SH-SY5Y (cell line): Measurements from ENCODE around the gene TTC28.

Source experiments
- GATA2 ChIP-seq: IDR thresholded peaks from 2 replicates; pipeline ENCODE4 v1.6.1; 2011; ENCODE audit warnings: mild to moderate bottlenecking, low read depth, low read length
- GATA3 ChIP-seq: IDR thresholded peaks from 2 replicates; pipeline ENCODE4 v1.6.1; 2011; ENCODE audit warnings: low read depth, mild to moderate bottlenecking, low read length, moderate library complexity

TTC28 gene

DNA sequence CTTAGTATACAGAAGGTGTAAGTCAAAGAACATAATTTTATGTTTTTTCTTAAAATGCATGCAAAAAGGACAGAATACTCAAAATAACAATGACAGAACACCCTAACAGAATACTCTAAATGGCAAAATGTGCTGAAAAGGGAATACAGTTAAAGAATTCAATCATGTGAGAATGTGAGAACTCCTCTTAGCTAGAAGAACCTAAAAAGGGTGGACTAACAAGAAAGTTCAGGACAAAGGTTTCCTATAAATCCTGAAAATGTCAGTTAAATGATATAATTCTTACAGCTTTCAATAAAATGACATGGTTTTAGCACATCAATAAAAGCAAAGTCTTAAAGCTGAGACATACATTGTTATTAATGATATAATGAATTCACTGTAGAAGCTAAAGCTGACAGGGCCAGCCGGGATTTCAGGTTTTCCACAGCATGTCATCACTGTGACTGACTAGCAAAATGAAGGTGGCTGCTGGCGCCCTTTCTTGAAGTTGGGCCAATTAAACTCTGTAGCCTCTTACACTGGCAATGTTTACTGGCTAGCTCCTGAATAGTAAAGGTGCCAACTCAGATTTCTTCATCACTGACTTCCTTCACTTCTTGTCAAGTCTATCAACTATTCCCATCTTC is 244.4 kb downstream of the TTC28 start:
- TF ChIP-seq GATA2 (no peak), GATA3 (no peak)

DNA sequence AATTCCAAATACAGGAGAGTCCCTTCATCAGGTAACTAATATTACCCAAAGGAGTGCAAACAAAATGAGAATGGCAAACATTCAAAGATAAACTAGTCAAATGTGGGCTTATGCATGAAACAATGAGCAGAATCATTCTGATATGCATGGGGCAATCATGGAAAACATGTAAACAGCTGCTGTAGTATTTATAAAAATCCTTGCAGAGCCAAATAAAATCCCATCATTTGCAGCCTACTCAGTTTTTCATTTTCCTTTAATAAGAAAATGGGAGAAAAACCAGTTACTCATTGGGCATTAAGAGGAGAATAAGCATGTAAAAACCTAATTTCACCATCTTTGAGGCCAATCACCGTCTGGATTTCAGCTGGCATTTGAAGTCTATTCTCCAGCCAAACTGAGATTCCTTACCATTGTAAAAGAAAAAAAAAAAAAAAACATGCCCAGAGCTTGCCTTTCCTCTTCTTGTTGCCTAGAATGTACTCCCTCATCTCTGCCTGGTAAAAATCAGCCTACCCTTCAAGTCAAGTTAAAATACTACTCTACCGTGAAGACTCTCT is 249.1 kb downstream of the TTC28 start:
- no peak for TF ChIP-seq GATA2

DNA sequence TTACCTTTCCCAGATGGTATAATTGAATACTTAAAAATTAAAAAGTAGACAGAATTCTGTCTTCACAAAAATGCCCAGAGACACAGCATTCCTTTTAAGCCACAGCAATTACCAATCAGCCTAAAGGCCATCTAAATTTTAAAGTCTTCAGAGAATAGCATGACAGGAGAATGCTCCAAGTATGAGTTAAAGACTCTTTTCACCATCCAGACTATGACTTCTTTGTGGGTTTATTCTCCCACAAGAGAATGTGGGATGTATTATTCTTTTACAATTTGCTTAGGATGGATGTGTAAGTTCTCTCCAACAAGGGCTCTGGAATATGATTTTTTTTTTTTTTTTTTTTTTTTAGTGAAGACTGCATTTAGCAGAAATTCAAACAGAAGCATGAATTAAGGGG is 249.9 kb downstream of the TTC28 start:
- TF ChIP-seq GATA2 (no peak), GATA3 (no peak)

DNA sequence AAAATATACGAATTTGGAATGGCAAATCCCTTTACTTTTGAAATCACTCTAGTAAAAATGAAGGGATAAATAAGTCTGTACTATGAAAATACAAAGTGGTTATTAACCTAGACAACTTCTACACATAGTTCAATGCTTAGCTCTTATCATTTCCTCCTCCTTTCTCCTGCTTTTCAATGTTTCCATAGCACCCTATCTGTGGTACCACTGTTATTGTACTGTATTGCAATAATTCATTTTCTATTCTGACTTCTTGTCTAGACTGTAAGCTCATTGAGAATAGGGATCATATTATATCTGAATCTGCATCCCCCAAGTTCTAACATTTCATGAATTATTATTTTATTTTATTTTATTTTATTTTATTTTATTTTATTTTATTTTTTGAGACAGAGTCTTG is 251.4 kb downstream of the TTC28 start:
- TF ChIP-seq GATA3, result no peak
- no peak for TF ChIP-seq GATA2

DNA sequence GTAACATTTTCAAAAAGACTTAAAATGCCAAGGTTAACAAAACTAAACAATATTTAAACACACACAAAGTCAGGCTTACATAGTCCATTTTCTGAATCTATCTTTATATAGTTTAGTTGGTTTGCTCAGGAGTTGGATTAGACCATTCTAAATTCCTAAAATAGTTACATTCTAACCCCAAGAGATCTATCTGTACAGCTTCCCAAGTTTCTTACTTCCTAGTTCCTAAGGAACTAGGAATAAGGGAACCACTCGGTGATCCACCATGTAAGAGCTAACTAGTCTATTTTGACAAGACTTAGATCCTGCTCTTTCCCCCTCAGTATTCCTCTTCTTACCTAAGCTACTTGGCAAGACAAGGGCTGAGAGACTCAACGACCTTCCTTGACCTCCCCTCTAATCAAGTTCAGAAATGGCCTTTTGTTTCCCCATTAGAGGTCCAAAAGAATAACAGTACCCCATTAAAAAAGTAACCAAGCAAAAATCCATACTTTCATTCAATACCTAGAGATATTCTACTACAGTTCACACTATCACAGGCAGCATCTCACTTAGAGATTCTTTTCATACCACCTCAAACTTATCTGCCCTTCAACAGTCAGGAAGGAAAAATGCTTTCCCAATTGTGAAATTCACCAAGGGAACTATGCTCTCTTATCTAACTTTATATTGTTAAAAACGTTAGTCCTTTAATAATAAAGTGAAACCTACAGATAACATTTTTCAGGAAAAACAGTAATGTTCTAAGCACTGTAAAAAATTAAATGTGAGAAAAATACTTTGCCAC is 253.1 kb downstream of the TTC28 start:
- TF ChIP-seq GATA3 (no peak), GATA2 (no peak)

DNA sequence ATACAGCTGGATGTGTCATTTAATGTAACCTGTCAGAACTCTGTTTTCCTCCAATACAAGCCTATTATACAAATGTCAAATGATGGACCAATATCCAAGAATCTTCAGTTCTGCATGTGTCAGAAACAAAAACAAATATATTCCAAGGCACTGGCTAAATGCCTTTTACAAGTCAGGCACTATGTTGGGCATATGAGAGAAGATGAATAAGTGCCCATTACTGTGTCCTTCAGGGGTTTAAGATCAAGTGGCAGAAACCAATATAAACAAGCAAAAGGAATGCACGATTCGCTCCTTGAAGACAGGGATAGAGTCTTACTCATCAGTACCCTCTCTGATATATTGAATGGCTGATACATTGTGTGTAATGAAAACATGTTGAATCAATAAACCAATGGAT is 254.4 kb downstream of the TTC28 start:
- TF ChIP-seq GATA3 (no peak), GATA2 (no peak)

DNA sequence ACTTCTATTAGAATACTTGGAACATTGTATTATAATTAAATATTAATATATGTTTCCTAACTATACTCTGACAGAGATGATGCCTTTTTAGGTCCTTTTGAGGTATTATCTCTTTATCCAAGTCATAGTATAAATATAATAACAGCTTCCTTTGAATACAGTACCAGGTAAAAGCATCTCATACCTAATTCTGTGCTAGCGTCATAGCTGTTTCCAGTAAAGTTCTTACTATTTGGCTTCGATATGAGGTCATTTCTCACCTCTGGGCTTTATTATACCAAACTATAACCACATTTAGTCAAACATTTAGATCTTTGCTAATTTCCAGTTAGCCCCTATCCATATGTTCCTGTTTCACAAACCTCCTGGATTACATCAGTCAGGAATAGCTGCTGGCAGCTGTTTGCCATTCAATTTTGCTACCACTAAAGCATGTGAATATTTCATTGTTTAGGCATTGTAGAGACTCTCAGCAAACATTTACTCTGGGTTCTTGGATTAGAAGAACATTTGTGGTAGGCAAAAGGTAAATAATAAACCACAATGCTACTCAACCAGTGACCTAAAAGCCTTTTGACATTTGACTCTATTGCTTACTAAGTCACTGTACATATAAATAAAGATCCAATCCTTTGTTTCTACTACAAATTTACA is 255.1 kb downstream of the TTC28 start:
- TF ChIP-seq GATA3, result no peak
- no peak for TF ChIP-seq GATA2

DNA sequence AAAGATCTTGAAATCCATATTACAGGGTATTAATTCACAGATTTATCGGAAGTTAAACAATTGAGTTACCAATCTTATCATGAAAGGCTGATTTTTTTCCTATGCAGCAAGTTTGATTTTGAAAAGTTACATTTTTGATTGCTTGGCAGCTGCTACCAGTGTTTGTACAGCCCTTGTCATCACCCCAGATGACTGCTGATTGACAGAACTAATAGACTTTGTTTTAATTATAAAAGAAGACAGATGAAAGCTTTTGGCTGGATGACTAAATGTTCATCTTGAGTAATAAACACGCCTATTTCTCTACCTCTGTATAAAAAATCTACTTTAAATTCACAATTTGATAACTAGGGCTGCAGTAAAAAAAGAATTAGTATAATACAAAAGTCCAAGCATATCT is 259.7 kb downstream of the TTC28 start:
- TF ChIP-seq GATA3 (no peak), GATA2 (no peak)

DNA sequence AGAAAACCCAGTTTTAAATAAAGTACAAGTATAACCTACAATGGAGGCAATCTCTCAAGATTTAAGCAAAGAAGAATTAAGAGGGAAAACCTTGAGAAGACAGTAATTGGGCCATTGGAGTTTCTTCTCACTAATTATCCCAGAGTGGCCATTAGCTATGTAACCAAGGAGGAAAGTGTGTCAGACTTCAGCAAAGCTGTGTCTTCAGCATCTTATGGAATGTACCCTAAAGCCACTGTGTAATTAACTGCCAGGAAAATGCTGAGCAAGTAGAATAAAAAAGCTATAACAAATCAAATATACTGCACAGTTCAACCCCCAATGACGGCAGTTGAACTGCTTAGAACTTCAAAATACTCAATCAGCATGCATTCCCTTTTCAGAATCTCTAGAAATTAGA is 261.6 kb downstream of the TTC28 start:
- no peak for TF ChIP-seq GATA3

DNA sequence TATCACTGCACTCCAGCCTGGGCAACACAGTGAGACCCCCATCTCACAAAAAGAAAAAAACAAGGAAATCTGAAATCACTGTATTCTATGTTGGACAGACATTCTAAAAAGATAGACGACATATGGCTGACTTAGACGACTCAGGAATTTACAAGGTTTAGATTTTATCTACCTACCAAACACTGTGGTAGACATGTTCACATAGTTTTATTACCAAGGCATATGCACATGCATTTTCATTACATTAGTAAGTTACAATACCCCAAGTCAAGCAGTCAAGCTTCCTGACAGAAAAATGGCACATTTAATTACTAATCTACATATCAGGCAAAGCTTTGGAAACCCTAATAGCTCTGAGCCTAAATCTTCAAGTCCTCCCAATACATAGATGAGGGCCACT is 262.2 kb downstream of the TTC28 start:
- TF ChIP-seq GATA2 (no peak), GATA3 (no peak)

DNA sequence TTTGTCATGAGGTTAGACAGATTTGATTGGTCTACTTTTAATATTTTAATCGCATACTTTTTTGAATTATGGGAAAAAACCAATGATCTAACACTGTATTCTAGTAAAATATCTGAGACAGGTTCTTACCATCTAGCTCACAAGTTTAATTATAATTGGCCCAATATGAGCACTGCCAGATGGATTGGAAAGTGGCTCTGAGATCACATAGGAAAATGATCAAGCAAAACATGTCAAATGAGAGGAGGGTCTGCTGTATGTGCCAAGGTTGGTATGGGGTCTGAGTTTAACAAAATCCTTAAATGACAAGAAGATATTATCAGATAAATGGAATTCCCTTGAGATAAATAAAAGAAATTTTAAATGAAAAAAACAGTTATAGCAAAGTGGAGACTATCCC is 264.7 kb downstream of the TTC28 start:
- no peak for TF ChIP-seq GATA2
- TF ChIP-seq GATA3, result no peak

DNA sequence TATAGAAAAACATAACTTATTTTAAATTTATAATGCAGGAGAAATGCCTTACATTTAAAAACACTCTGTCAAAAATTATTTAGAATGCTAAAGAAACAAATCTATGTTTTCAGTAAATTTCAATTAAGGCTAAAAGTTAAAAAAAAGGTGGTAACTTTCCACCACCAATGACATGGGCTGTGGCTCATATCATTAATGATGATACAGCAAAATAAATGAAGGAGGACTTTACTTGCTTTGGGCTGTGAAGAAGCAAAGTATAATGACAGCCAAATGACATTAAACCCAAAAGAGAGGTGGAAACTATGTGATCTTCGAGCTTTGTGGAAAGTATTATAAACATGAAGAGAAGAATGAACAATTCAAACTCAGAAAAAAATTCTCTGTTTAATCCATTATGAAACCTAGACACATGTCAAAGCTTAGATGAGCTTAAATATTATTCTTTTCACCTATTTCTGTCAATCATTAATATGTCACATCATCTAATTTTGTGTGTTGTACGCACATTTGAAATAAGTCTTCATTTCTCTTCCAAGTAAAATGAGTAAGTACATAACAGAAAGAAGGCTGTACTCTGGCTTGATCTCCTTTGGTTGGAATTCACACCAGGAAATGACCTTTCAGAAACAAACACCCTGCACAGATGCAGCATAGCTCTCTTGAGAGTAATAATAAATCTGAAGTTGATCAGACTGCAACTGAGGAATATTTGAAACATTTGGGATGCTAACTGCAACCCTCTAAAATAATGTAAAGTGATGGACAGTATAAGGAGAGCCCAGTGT is 265.8 kb downstream of the TTC28 start:
- TF ChIP-seq GATA3 (no peak), GATA2 (no peak)

DNA sequence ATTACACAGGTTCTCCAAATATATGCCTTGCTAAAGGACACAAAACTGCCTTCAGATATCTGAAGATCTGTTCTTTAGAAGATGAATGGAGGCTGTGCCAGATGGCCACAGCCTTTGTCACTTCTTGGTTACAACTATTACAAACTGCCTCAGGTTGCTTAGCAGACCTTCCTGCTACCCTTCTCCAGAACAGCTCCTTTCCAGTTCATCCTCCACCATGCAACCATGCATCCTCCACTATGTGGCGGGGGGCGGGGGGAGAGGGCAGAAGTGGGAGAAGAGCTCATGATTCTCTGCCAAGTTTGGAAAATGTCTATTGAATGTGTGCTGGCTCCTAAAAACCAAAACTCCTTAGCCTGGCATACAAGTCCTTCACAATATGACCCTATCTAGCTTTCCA is 267.5 kb downstream of the TTC28 start:
- no peak for TF ChIP-seq GATA3
- TF ChIP-seq GATA2, result no peak

DNA sequence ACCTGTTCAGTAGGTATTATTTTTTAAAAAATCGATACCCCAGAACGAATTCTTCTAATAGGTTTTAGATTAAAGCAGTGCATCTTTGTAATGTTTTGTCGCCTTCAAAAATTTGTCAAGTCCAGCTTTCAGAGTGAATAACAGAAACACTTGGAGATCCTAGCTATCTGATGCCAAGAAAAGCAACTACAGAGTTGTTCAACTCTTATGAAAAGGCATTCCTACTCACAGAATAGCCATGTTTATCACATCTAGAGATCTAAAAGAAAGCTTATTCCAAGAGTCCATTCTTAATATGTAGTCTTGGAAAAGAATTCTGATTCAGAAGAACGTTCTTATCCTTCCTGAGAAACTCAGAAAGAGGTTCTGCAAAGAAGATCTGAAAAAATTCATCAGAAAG is 268.5 kb downstream of the TTC28 start:
- TF ChIP-seq GATA2 (no peak), GATA3 (no peak)
